Upper lobe of right lung (tissue), 1 donor: ENCODE data around the gene SRP68. TPM values are rescaled to one million over a fixed set of nuclear protein-coding genes. Genes with fewer than 3 reads are reported as not detected.

Experiments used
- ATAC-seq: fragments of 200-7000 bp; cut with Tn5 transposase; one replicate; pipeline ENCODE4 v1.9.1; 2020; ENCODE audit warnings: mild to moderate bottlenecking, moderate library complexity
- DNase-seq: peaks from one replicate; pipeline ENCODE4 v3.0.0-alpha.2; 2020
- H3K27ac ChIP-seq: fragments of 200-600 bp; one replicate; pipeline ENCODE4 v1.8.0; 2022
- H3K27me3 ChIP-seq: fragments of 200-600 bp; one replicate; pipeline ENCODE4 v1.8.0; 2022; ENCODE audit warnings: mild to moderate bottlenecking
- H3K36me3 ChIP-seq: fragments of 200-600 bp; one replicate; pipeline ENCODE4 v1.8.0; 2022
- H3K4me1 ChIP-seq: fragments of 200-600 bp; one replicate; pipeline ENCODE4 v1.8.0; 2022
- H3K4me3 ChIP-seq: fragments of 200-600 bp; one replicate; pipeline ENCODE4 v1.8.0; 2022; ENCODE audit warnings: mild to moderate bottlenecking
- H3K9me3 ChIP-seq: fragments of 200-600 bp; one replicate; pipeline ENCODE4 v1.8.0; 2022
- intact Hi-C: fragments of 100-400 bp; cut with DNase I; formaldehyde crosslinking; loops from one replicate; pipeline ENCODE4 v1.11.0; 2022
- total RNA-seq: library from RNA; stranded (reverse); fragmentation: NEBNext Ultra II Directional; extraction: Animal tissue kit (Norgen Biotek cat#: 25700); gene quantifications from one replicate; pipeline ENCODE4 v1.2.1, GENCODE V29; 2021
- TF ChIP-seq, protein P1 (sequence below): fragments of 200-600 bp; IDR thresholded peaks from one replicate; pipeline ENCODE4 v1.8.0; 2022; ENCODE audit warnings: antibody characterized with exemption
- donor health status: DM: no; HTN: yes; CAD: no; lungs with severe emphysema.

SRP68 gene
- total RNA-seq, 1 donor from 2014 or later: 74.9 TPM

DNA sequence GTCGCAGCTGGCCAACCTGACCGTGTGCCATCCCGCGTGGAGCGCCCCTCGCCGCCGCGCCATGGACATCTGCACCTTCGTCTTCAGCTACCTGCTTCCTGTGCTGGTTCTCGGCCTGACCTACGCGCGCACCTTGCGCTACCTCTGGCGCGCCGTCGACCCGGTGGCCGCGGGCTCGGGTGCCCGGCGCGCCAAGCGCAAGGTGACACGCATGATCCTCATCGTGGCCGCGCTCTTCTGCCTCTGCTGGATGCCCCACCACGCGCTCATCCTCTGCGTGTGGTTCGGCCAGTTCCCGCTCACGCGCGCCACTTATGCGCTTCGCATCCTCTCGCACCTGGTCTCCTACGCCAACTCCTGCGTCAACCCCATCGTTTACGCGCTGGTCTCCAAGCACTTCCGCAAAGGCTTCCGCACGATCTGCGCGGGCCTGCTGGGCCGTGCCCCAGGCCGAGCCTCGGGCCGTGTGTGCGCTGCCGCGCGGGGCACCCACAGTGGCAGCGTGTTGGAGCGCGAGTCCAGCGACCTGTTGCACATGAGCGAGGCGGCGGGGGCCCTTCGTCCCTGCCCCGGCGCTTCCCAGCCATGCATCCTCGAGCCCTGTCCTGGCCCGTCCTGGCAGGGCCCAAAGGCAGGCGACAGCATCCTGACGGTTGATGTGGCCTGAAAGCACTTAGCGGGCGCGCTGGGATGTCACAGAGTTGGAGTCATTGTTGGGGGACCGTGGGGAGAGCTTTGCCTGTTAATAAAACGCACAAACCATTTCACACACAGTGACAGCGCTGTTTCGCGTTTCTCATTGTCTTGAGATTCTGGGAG is 4.7 kb upstream of the SRP68 start:
- DNase-seq: peak; percentile 69

DNA sequence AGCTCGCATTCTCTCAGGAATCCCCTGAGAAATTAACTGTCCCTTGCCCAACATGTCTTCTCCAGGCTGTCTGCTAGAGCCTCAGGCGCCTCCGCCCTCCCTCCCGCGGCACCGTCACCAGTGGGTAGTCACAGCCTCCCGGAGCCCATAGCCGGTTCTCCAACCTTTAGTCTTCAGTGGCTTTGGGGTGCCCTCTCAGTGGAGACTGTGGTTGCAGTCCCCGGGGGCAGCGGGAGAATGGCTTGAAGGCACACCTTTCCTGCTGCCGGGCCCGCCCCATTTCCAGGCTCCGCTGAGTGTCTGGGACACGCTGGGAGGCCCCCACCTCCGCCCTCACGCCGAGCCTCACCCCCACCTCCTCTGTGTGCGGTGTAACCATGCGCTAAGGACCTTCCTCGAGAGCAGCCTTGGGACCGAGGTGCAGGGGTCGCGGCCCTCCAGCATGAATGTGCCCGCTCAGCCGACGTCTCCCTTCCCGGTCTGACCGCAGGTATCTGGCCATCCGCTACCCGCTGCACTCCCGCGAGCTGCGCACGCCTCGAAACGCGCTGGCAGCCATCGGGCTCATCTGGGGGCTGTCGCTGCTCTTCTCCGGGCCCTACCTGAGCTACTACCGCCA is 3.9 kb upstream of the SRP68 start:
- H3K4me3 ChIP-seq: no peak overlapping the region
- intact Hi-C loops: no loop called here
- H3K27me3 ChIP-seq: peaks cover 58% of the 10 kb centered on the region
- H3K27ac ChIP-seq: no peak overlapping the region
- TF ChIP-seq, protein P1, sequence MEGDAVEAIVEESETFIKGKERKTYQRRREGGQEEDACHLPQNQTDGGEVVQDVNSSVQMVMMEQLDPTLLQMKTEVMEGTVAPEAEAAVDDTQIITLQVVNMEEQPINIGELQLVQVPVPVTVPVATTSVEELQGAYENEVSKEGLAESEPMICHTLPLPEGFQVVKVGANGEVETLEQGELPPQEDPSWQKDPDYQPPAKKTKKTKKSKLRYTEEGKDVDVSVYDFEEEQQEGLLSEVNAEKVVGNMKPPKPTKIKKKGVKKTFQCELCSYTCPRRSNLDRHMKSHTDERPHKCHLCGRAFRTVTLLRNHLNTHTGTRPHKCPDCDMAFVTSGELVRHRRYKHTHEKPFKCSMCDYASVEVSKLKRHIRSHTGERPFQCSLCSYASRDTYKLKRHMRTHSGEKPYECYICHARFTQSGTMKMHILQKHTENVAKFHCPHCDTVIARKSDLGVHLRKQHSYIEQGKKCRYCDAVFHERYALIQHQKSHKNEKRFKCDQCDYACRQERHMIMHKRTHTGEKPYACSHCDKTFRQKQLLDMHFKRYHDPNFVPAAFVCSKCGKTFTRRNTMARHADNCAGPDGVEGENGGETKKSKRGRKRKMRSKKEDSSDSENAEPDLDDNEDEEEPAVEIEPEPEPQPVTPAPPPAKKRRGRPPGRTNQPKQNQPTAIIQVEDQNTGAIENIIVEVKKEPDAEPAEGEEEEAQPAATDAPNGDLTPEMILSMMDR: no peak
- no peaks in the 10 kb centered on the region for H3K9me3 ChIP-seq
- ATAC-seq: no peak
- peak; percentile 60 for DNase-seq
- no peaks in the 10 kb centered on the region for H3K36me3 ChIP-seq
- peaks cover 35% of the 10 kb centered on the region for H3K4me1 ChIP-seq

More for the DNA sequence above, 4.7 kb upstream of the SRP68 start:
- Histone ChIP-seq H3K27me3 (peaks cover 58% of the 10 kb centered on the region), H3K4me3 (no peak overlapping the region), H3K4me1 (peaks cover 31% of the 10 kb centered on the region), H3K27ac (no peak overlapping the region), H3K36me3 (no peaks in the 10 kb centered on the region), H3K9me3 (no peaks in the 10 kb centered on the region)
- TF ChIP-seq, protein P1: no peak
- intact Hi-C loops: no loop called here
- no peak for ATAC-seq

DNA sequence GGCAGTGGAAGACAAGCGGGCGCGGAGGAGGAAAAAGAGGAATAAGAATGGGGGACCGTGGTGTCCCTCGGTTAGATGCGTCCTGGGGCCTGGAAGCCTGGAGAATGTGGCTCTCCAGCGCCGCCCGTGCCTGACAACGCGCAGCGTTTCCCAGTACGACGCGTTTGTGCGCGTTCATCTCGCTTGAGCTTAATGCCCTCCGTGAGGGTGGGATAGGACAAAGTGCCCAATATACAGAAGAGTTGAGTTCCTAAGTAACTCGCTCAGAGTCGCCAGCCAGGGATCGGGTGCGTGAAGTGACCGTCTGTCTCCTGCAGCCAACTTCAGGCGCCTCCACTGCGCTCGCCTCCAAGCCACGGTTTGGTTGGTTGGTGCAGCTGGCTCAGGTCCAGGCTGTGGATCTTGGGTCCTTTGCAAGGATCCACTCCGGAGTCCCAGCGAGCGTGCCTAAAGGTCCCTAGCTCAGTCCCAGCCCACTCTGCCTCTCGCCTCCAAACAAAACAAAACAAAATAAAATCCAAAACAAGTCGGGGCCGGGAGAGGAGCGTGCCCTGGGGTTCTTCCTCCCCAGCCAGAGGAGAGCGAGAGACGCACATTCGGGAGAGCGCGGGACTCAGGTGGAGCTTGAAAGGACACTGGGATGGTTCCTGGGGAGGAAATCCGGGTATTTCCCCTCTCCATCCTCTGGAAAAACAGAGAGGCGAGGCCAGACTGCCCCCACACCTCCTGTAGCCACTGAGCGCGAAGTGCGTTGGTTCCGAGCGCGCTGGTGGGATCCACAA is 3.2 kb upstream of the SRP68 start:
- Histone ChIP-seq H3K9me3 (no peaks in the 10 kb centered on the region), H3K4me3 (no peak overlapping the region), H3K4me1 (peaks cover 42% of the 10 kb centered on the region), H3K27ac (no peak overlapping the region), H3K36me3 (no peaks in the 10 kb centered on the region), H3K27me3 (peaks cover 58% of the 10 kb centered on the region)
- intact Hi-C loops: no loop called here
- ATAC-seq: no peak
- peak; percentile 61 for DNase-seq
- TF ChIP-seq, protein P1: no peak

DNA sequence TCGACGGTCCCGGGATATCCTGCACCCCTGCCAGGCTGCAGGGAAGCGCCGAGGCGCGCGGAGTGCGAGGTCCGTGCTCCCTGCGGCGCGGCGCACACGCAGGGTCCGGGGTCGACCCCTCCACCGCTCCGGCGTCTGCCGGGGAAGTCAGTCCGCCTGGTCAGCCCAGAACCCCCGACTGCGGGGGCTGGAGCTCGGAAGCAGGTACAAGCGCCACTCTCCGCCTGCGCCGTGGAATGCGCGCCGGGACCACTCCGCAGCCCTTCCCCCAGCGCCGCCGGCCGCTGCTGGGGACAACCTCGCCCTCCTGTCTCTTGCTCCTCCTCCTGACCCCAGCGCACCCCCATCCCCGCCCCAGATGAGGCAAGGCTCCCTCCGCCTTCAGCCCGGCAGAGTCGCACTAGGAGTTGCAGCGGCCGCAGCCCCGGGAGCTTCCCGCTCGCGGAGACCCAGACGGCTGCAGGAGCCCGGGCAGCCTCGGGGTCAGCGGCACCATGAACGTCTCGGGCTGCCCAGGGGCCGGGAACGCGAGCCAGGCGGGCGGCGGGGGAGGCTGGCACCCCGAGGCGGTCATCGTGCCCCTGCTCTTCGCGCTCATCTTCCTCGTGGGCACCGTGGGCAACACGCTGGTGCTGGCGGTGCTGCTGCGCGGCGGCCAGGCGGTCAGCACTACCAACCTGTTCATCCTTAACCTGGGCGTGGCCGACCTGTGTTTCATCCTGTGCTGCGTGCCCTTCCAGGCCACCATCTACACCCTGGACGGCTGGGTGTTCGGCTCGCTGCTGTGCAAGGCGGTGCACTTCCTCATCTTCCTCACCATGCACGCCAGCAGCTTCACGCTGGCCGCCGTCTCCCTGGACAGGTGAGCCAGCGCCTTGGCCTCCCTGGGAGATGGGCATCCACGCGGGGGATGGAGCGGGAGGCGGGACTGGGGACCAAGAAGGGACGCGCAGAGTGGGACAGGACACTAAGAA is 2.4 kb upstream of the SRP68 start, which contains the start of gene GALR2:
TSS of gene GALR2 (plus strand) at position 392 of the 974 bp plus-strand sequence. CDS start at position 495, 103 bp downstream.
- intact Hi-C loops: no loop called here
- Histone ChIP-seq H3K36me3 (peaks cover 8% of the 10 kb centered on the region), H3K27ac (no peak within 1 kb of the TSS), H3K9me3 (no peaks in the 10 kb centered on the region), H3K27me3 (peaks cover 56% of the 10 kb centered on the region), H3K4me1 (peaks cover 47% of the 10 kb centered on the region), H3K4me3 (no peak within 1 kb of the TSS)
- ATAC-seq (no peak), DNase-seq (peak; percentile 61)
- TF ChIP-seq, protein P1: no peak
